Inferior parietal cortex (tissue), 1 donor: ENCODE measurements around the gene SEMA3F.
"Not testable (repeated sequence)": the region's sequence is repeated elsewhere in the genome, so short reads cannot be mapped to it uniquely, and the experiment has no call there.

Experiments used
- DNase-seq: peaks from one replicate; pipeline ENCODE4 v3.0.0-alpha.2; 2016; ENCODE audit errors: extremely low spot score

SEMA3F gene

DNA sequence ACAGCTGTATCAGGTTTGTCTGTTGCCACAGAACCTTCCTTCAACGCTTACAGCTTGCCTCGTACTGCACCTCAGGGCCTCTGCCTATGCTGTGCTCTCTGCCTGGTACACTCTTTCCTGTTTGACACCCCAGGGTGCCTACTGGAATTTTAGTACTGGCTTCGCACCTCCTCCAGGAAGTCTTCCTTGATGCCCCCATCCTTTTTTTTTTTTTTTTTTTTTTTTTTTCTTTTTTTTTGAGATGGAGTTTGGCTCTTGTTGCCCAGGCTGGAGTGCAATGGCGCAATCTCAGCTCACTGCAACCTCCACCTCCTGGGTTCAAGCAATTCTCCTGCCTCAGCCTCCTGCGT, 56.2 kb downstream of the SEMA3F start:
- not testable (repeated sequence) for DNase-seq

DNA sequence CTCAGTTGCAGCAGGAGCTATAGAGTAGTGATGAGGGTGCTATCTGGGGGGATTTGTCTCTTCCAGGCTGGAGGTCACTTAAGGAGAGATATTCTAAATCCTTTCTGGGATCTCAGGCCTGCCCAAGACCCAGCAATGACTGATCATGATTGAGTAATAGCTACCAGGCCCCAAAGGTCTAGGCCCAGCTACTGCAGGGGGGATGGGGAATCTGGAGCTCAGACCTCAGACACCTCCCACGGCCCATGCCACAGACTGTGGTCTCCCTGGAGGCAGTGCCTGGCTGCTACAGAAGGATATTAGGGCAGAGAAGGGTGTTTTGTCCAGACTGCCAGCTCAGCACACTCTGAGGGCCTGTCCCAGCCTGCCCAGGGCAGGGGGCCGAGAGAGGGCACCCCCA, 56.8 kb downstream of the SEMA3F start:
- DNase-seq, result no peak

DNA sequence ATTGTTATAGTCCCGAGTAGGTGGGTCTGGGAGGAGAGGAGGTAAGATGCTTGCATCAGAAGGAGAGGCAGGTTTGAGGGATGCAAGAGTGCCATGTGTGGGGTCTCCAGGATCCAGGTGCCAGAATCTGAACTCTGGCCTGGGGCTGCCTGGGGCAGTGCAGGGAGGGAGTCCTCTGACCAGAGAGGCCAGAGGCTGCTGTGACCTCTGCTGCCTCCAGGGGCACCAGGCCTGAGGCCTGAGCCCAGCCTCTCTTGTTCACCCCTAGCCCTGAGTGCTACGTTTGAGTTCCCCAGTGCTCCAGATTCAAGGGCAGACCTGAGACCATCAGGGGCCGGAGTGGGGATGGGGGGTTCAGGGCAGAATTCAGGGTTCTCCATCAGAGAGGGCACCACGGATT, 57.4 kb downstream of the SEMA3F start:
- DNase-seq, result no peak

DNA sequence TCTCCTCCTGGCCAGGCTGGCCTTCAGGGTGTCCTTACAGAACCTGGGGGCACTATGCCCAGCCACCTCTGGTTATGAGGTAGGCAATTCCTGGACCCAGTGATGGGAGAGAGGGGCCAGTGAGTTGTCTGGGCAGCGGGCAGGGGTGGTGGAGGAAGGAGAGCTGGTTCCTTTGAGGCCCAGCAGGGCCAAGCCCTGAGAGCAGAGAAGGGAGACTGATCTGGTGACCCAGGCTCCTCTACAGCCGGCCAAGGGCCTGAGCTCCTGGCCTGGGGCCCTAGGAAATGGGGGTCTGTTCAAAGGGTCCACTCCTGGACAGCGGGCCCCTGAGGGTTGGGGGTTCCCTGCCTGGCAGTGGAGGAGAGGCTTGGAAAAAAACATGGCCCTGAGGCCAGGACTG, 57.8 kb downstream of the SEMA3F start:
- DNase-seq, result no peak

DNA sequence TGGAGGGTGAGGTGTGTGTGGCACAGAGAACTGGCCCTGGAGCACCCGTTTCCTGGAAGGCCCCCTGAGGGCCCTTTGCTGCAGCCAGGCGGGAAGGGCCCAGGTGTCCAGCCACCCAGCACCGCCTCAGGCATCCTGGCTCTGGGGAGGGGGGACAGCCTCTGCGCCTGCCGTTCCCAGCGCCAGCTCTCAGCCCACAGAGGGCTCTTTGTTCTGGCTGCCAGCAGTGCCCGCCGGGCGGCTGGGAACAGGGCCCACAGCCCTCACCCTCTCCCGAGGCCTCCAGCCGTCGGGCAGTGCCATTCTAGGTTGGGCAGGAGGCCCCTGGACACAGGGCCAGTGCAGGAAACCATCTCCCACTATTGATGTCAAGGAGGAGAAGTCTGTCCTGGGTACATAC, 58.2 kb downstream of the SEMA3F start:
- peak; percentile 79 for DNase-seq

DNA sequence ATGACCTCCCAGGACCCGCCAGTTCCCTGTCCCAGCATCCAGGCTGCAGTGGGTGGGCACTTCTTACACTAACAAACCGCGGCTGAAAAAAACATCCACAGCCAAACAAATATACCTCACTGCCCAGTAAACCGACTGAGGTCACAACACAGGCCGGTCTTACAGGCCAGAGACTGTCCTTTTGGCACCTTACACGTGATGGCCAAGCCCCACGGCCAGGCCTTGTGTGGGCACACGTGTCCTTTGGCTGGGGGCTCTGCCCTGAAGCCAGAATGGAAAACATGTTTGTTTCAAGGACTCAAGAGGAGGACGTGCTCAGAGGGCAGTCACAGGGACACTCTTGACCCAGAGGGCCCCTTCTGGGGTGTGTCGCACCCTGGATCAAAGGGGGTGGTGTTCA, 59.7 kb downstream of the SEMA3F start:
- no peak for DNase-seq

DNA sequence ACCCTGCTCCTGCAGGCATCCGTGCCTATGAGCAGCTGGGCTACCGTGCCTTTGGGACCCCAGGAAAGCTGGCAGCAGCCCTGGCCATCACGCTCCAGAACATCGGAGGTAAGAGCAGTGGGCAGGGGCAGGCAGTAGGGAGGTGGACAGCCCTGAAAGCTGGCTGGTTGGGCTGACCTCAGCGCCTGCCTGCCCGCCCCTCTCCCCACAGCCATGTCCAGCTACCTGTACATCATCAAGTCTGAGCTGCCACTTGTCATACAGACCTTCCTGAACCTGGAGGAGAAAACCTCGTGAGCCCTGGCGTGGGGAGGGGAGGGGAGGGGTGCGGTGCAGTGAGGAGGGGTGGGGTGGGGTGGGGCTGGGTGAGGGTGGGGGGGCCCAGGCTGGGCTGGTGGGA, 60.4 kb downstream of the SEMA3F start:
- no peak for DNase-seq

DNA sequence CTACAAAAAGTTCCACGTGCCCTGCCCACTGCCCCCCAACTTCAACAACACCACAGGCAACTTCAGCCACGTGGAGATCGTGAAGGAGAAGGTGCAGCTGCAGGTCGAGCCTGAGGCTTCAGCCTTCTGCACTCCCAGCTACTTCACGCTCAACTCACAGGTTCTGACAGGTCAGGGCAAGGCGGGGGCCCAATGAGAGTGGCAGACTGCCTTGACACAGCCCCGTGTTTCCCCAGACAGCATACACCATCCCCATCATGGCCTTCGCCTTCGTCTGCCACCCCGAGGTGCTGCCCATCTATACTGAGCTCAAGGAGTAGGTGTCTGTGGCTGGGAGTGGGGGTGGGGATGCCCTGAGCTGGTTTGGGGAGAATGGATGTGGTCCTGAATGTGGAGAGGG, 62.6 kb downstream of the SEMA3F start:
- DNase-seq, result no peak

DNA sequence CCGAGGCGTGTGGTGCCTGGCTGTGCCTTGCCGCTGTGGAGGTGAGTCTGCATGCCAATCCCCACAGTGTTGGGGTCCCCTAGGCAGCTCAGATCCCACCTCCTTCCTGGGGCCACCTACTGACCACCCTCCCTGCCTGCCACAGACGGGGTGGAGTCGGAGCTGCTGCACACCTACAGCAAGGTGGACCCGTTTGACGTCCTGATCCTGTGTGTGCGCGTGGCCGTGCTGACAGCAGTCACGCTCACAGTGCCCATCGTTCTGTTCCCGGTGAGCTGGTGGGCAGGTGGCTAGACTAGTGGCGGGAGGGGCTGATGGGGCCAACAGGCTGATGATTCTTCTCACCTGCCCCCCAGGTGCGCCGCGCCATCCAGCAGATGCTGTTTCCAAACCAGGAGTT, 63.3 kb downstream of the SEMA3F start:
- no peak for DNase-seq

DNA sequence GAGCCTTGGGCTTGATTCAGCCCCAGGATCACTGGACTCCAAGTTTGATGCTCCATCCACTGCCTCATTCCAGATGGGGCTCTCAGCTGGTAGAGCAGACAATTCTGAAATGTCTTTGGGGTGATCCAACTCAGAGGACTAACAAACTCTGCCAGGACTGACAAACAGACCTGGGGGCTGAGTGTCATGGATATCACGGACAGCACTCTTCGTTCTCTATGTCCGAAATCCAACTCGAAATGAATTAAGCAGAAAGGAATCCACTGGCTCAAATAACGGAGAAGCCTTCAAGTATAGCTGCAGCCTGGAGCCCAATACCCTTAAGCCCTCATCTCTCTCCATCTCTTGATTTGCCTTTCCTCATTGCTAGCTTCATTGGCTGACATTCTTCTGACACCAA, 64.2 kb downstream of the SEMA3F start:
- no peak for DNase-seq

DNA sequence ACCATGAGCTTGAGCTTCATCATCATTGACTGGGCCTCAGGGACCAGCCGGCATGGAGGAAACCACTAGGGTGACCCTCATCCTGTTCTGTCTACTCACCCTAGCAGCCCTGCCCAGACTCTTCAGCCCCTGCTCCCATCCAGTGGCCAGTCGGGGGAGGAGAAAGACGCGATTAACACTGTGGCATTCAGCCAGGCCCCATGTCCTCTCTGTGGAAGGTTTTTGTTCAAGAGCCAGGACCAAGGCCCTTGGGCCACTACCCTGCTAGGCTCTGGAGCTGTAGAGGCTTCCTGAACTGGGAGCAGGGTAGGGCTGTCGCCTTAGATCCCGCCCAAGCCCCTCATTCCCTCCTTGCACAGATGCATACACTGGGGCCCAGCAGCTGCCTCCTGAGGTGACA, 65.0 kb downstream of the SEMA3F start:
- no peak for DNase-seq

DNA sequence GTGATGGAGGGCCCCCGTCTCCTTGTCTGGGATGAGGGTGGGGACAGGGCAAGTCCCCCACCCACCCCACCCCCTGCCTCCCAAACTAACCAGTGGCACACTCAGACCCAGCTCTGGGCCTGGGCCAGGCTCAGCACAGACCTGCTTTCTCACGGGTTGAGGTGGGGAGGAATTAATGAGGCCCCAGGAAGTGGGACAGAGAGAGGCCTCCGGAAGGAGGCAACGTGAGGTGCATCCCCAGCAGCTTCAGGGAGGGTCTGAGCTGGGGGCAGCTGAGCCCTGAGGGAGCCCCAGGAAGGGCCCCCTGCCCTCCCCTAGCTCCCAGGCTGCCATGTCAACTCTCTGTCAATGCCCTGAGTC, 65.9 kb downstream of the SEMA3F start:
- no peak for DNase-seq

DNA sequence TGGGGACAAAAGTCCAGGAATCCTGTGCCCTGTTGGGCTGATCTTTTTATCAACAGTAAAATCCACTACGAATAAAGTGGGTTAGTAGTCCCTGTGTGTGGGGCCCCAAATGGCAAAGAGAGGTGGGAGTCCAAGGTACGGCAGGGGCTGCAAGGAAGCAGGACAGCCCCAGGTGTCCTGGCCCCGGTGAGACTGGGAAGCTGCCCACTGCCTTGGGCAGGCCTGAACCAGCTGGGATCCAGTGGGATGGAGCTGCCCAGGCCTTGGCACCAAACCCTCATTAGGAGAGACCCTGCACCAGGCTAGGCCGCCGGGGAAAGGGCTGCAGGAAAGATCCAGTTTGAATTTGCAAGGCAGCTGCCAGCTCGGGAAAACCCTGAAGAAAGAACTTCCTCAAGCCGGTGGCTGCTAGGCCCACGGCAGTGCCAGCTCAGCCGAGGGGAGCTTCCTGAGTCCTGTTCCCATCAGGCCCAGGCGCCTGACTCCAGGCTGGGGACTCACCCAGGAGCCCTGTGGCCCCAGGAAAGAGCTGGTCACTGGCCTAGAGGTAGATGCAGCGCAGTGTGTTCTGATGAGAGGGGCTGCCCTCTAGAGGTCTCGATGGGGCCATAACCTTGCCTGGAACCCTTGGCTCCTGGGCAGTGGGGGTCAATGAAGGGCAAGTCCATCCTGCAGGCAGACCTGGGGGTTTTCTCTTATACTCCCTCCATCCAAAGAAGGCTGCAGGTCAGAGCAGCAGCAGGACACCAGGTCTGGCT, 66.5 kb downstream of the SEMA3F start:
- DNase-seq, result no peak

DNA sequence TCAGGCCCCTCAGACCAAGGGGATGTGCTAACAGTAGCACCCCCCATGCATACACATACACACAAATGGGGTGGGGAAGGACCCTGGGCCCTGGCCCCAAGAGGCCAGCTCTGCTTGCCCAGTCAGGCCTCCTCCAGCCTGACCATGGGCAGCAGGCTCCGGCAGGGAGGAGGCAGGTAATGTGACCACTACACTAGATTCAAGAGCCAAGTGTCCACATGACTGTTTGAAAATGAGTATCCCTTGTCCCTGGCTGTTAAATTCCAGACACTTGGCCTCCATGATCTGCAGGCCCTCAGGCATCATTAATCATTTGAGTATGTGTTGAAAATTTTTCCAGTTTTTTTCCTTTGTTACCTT, 67.0 kb downstream of the SEMA3F start:
- DNase-seq, result no peak

DNA sequence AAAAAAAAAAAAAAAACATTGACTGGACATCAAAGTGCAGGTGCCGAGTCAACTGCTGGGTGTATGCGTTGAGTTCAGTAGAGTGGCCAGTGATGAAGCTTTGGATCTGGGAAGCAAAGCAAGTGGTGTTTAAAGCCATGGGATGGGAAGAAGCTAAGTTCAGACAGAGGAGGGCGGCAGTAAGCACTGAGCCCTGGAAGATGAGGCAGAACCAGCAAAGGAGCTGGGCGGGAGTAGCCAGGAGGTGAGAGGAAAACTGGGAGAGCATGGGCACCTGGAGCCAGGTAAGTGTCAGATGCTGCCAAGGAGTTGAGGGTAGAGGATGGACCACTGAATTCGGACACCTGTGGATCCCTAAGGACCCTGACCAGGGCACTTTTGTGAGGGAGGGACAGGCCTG, 69.5 kb downstream of the SEMA3F start:
- DNase-seq, result no peak

DNA sequence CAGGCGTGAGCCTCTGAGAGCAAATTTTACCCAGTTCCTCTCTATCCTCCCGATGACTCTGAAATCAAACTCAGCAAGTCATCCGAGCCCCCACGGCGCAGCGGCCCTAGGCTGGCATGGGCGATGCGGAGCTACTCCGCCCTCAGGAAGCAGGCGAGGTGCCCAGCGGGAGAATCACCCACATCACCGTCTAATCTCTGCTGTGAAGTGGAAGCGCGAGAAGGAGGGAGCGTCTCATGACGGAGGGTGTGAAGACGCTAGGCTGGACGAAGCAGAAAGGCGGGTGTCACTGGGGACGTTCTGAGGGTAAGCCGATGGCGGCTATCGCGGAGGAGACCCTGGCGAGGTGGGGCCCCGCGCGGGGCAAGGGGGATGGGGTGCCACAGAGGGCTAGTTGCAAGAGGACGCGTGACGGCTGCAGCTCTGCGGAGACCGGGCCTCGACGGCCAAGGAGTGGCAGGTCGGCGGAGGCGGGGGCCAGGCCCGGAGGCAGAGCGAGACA, 71.8 kb downstream of the SEMA3F start:
- DNase-seq, result peak; percentile 60

DNA sequence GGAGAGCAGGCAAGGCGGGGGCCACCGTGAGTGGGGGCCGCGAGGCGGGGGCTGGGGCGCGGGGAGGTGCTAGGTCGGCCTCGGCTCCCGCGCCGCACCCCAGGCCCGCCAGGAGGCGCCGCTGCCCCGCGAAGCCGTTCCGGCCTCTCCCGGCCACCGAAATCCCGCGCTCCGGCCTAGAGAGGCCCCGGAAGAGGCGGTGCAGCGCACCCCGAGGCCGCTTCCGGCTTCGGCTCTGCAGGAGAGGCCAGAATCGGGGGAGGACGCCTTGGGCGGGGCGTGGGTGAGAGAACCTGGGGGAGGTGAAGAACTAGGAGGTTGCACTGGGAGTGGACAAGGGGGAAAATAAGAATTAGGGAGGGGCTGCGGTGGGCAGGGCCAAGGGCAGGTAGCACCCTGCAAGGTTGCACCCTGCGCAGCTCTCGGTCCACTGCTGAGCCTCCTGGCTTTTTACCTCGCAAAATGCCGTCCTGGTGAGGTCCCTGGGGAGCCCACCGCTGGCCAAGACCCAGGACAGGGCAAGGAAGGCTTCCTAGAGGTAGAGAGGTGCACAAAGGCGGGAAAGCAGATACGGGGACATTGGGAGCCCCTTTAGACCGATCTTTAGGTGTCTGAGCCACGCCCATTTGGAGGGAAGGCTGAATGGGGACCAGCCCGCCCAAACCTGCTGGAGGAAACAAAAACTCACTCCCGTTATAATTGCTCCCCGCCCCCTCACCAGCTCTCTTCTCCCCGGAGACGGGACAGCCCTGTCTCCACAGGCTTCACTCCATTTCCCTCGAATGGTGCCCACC, 72.5 kb downstream of the SEMA3F start:
- DNase-seq, result peak; percentile 91

DNA sequence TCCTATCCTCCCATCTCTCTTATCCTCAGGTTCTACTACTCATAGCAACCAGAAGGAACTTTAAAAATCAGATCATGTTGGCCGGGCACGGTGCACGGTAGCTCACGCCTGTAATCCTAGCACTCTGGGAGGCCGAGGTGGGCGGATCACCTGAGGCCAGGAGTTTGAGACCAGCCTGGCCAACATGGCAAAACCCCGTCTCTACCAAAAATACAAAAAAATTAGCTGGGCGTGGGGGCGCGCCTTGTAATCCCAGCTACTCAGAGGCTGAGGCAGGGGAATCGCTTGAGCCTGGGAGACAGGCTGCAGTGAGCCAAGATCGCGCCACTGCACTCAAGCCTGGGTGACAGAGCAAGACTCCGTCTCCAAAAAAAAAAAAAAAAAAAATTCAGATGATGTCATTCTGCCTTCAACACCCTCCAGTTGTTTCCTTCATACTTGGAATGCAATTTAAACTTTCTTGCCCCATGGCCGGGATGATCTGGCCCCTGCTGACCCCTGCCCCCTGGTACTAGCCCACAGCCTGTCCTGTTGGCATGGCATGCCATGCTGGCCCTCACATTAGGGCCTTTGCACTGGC, 73.2 kb downstream of the SEMA3F start:
- DNase-seq, result not testable (repeated sequence)

DNA sequence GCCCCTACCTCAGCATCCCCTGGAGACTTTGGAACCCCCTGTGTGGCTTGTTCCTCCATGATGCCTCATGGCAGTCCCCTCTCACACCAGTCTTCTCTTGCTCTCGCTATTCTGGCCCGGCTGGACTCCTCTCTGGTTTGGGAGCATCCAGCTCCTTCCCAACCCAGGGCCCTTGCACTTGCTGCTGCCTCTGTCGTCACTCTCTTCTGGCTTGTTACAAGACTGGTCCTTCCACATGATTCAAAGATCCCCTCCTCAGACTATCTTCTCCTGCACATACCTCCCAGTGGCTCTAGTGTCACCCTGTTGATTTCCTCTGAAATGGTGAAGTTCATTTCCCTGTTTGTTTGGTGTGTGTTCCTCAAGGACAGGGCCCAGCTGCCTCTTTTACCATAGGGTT, 74.4 kb downstream of the SEMA3F start:
- DNase-seq, result no peak

DNA sequence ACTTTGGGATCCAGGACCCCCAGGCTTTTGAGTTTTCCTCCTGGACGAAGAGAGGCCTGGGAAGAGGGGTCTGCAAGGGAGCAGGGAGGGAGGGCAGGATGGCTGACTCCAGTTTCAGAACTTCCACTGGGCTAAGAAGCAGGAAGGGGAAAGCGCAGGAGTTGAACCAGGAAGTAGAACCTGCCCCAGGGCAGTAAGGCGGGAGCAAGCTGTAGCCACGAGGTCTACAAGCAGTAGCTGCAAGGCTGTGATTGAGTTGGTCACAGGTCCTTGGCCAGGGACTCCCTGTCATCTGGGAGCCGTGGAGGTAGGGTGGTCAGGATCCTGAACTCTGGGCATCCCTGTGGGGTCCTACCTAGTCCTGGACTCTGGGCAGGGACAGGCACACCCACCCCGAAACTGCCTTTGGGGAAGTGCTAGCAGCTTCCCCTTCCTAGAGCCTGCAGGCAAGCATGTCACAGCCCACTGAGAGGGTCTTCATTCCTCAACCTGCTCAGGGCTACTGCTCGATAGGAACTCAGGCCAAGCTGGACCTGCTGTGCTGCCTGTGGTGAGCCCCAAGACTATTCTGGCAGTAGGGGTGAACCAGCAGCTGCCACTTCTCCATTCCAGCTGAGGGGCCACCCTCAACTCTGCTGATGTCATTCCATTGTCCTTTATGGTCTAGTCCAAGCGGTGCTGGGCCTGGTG, 75.1 kb downstream of the SEMA3F start:
- DNase-seq, result no peak

DNA sequence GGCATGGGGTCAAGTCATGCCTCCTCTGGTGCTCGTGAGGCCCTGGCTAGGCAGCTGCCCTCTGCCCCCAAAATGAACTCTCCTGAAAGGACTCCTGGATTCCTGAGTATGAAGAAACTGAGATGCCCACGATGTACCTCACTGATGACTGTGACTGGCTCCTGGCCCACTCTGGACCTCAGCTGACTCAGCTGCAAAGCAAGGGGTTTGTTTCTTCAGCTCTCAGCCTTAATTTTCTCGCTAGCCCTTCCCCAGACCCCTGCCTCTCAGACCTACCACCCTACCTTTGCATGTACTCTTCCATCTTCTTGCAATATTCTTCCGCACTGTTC, 75.6 kb downstream of the SEMA3F start:
- no peak for DNase-seq

DNA sequence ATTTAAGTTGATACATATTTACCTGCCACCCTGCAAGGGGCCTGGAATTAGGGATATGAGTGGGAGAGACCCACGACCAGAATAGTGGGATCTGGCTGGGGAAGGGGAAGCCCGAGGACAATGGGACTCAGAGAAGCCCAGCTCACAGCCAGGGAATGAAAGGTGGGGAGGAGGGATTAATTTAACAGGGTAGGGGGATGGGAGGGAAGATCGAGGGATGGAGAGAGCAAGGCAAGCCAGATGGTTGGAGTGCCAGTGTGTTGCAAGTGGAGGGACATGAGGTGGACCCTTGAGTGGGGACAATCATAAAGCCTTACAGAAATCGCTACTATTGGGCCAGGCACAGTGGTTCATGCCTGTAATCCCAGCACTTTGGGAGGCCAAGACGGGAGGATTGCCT, 76.5 kb downstream of the SEMA3F start:
- DNase-seq, result no peak

DNA sequence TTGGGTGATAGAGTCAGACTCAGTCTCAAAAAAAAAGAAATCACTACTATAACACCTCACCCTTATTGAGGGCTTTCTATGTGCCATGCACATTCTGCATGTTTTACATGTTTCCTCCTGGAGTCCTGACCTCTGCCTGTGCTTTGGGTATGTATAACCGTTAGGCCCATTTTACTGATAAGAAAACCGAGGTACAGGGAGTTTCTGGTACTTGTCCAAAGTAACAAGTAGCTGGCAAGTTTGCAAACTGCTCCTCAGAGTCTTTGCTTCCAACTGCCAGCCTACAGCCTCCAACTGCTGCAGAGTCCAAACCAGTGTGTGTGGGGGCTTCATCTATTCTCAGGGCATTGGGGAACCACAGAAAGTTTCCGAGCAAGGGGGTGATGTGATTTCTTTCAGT, 77.2 kb downstream of the SEMA3F start:
- DNase-seq, result no peak
